Measurements from ENCODE around the gene OTUB2.

Gene OTUB2

DNA sequence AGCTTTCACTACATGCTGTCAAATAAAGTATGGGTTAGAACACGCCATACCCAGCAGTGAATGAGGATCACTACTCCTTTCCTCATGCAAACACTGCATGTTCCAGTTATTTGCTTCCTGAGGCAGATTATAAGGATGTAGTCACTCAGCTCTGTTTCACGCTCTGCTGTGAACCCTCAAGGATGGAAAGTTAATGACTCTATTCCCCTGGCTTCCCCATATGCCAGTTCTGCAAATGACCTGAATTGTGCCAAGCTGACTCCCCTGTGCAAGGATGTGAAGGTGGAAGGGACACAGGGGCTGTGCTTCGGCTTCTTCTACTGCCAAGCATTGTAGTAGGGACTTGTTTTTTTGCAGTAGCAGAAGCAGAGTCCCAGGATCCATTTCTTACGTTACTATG is 61.8 kb downstream of the OTUB2 start:
- Histone ChIP-seq H3K4me3 (ENCODE audit: extremely low read depth, insufficient read depth, low read length, poor library complexity, severe bottlenecking) (no peak overlapping the region), H3K36me3 (ENCODE audit: control insufficient read depth, insufficient read depth, low read length) (peaks cover 4% of the 10 kb centered on the region), H3K27ac (ENCODE audit: low read depth, low read length, severe bottlenecking) (no peak overlapping the region), H3K9me3 (ENCODE audit: control insufficient read depth, low read length) (peaks cover 4% of the 10 kb centered on the region), H3K4me1 (ENCODE audit: control insufficient read depth, insufficient read depth, low read length, poor library complexity, severe bottlenecking) (peaks cover 2% of the 10 kb centered on the region)
- WGBS, 2 experiments (ENCODE audit: insufficient coverage in 2 of 2): 73 to 82% methylated on average over 3 to 4 of the region's 4 CpGs

DNA sequence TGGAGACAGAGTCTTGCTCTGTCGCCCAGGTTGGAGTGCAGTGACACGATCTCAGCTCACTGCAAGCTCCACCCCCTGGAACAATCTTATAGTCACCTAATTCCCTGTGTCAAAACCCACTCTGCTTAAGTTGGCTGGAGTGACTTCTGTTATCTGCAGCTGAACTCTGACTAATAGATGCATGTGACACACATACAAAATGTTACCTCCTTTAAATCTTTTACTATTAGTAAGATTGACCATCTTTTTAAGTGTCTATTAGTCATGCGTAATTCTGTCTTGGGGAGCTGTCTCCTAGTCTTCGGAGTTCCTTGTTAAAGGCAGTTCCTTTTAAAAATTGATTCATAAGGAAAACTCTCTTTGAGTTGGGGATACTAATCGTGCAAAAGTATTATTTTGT is 62.4 kb downstream of the OTUB2 start:
- Histone ChIP-seq H3K4me1 (ENCODE audit: control insufficient read depth, insufficient read depth, low read length, poor library complexity, severe bottlenecking) (peaks cover 2% of the 10 kb centered on the region), H3K27ac (ENCODE audit: low read depth, low read length, severe bottlenecking) (peak overlapping the region; percentile 18), H3K9me3 (ENCODE audit: control insufficient read depth, low read length) (no peaks in the 10 kb centered on the region), H3K4me3 (ENCODE audit: extremely low read depth, insufficient read depth, low read length, poor library complexity, severe bottlenecking) (no peak overlapping the region), H3K36me3 (ENCODE audit: control insufficient read depth, insufficient read depth, low read length) (peaks cover 4% of the 10 kb centered on the region)
- WGBS, 2 experiments (ENCODE audit: insufficient coverage in 2 of 2): 100% methylated on average over 1 of the region's 5 CpGs; no CpG with 5 or more reads in 1 of the 2 experiments

DNA sequence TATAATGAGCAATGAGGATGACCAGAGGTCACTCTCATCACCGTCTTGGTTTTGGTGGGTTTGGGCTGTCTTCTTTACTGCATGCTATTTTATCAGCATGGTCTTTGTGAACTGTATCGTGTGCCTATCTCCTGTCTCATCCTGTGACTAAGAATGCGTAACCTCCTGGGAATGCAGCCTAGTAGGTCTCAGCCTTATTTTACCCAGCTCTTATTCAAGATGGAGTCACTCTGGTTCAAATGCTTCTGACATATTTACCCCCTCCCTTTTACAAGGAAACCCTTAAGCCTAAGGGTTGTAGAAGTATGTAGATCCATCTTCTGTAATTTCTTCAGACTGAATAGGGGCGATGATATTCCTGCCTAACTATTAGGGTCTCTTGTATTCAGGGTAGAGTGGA is 63.3 kb downstream of the OTUB2 start:
- peaks cover 2% of the 10 kb centered on the region for H3K4me1 ChIP-seq (ENCODE audit: control insufficient read depth, insufficient read depth, low read length, poor library complexity, severe bottlenecking)
- no peak overlapping the region for H3K4me3 ChIP-seq (ENCODE audit: extremely low read depth, insufficient read depth, low read length, poor library complexity, severe bottlenecking)
- H3K9me3 ChIP-seq (ENCODE audit: control insufficient read depth, low read length): no peaks in the 10 kb centered on the region
- peaks cover 4% of the 10 kb centered on the region for H3K36me3 ChIP-seq (ENCODE audit: control insufficient read depth, insufficient read depth, low read length)
- 92 to 95% methylated on average over 3 of the region's 4 CpGs for WGBS, 2 experiments (ENCODE audit: insufficient coverage in 2 of 2)
- H3K27ac ChIP-seq (ENCODE audit: low read depth, low read length, severe bottlenecking): no peak overlapping the region

DNA sequence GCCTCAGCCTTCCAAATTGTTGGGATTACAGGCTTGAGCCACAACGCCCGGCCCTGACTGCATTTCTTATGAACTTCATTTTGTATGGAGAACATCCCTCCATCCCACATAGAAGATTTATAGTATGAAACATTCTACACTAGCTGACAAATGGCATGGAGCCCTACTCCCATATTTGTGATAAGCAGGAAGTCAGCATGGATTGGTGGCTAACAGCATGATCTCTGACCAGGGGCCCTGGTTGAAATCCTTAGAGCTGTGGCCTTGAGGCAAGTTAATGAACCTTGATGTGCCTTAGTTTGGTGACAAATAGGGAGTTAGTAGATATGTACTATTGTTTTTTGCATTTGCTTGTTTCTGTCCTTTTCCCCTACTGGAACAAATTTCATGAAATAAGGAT is 67.3 kb downstream of the OTUB2 start:
- H3K27ac ChIP-seq (ENCODE audit: low read depth, low read length, severe bottlenecking): no peak overlapping the region
- no peaks in the 10 kb centered on the region for H3K9me3 ChIP-seq (ENCODE audit: control insufficient read depth, low read length)
- peaks cover 6% of the 10 kb centered on the region for H3K36me3 ChIP-seq (ENCODE audit: control insufficient read depth, insufficient read depth, low read length)
- WGBS, 2 experiments (ENCODE audit: insufficient coverage in 2 of 2): no CpG with 5 or more reads among the region's 2 CpGs
- H3K4me3 ChIP-seq (ENCODE audit: extremely low read depth, insufficient read depth, low read length, poor library complexity, severe bottlenecking): no peak overlapping the region
- no peaks in the 10 kb centered on the region for H3K4me1 ChIP-seq (ENCODE audit: control insufficient read depth, insufficient read depth, low read length, poor library complexity, severe bottlenecking)

DNA sequence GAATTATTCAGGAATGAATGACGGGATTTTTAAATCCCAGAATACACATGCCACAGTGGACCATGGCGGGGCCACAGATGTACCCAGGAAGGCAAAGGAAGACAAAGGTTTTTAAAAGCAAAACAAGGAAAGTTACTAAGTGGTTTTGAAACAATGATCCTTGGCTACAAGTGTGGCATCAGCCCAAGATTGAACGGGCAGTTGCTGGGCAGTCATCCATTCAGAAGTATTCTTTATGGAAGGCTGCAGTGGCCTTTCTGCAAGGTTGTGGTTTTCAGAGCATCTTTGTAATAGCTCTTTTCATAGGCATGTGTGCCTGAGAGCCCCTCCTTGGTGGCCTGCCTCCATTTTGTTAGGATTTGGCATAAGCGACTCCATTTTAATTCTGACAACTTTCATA is 71.0 kb downstream of the OTUB2 start:
- H3K27ac ChIP-seq (ENCODE audit: low read depth, low read length, severe bottlenecking): no peak overlapping the region
- 93 to 94% methylated on average over 4 of the region's 4 CpGs for WGBS, 2 experiments (ENCODE audit: insufficient coverage in 2 of 2)
- H3K4me3 ChIP-seq (ENCODE audit: extremely low read depth, insufficient read depth, low read length, poor library complexity, severe bottlenecking): no peak overlapping the region
- peaks cover 14% of the 10 kb centered on the region for H3K36me3 ChIP-seq (ENCODE audit: control insufficient read depth, insufficient read depth, low read length)
- no peaks in the 10 kb centered on the region for H3K9me3 ChIP-seq (ENCODE audit: control insufficient read depth, low read length)
- peaks cover 19% of the 10 kb centered on the region for H3K4me1 ChIP-seq (ENCODE audit: control insufficient read depth, insufficient read depth, low read length, poor library complexity, severe bottlenecking)

Measured in mesodermal cell (in vitro differentiated cells).